Measurements from ENCODE around the gene HIC1.

The HIC1 gene

DNA sequence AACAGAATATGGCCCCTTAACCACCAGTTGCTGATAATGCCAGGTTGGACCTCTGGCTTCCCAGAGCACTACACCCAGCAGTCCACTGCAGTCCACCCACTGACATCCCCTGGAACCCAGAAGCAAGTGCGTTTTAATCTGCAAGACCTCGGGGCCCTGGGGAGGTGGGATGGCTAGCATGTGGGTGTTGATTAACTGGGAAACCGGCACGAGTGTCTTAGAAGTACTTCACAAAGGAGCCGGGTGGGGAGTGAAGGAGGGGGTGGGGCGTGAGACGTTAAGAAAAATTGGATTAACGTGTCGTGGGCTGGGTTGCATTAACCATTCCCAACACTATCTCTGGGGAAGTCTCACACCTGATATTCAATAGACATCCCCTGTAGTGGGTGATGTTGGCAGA is 6.1 kb upstream of the HIC1 start:
- DNase-seq, result no peak

DNA sequence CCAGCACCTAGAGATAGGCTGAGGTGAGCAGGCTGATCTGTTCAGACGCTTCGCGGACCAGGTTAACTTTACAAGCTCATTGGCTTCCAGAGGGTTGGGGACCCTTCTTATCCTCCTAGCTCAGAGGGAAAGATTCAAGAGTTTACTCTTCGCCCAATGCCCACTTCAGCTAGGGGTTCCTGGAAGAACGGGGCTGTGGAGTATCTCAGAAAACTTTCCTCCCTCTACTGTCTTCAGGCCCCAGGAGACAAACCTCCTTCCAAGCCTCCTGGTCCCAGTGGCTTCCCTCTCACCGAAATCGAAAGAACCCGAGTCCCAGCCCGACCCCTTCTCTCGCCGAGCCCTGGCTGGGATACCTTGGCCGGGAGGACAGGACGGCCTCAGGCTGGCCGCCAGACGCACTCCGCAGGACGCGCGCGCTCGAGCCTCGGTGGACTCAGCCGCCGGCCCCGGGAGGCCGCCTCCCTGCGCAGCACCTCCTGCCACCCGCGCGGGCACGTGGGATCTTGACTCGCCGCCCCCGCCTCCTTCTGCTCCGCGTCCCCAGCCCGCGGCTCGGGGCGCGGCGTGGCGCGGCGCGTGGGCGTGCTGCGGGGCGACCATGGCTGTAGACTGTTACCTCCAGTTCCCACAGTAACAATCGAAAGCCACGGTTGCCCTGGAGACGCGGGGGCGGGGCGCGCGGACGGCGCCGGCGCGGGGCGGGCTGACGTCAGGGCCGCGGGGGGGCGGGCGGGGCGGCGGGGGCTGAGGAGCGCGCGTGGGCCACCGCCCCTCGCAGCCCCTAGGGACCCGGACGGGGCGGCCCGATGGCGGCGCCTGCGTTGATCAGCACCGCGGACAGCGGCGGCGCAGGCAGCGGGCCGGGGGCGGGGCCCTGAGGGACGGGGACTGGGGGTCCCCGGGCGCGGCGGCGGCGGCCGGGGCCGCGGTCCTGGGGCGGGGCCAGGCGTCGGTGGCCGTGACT is 5.3 kb upstream of the HIC1 start:
- no peak for DNase-seq

DNA sequence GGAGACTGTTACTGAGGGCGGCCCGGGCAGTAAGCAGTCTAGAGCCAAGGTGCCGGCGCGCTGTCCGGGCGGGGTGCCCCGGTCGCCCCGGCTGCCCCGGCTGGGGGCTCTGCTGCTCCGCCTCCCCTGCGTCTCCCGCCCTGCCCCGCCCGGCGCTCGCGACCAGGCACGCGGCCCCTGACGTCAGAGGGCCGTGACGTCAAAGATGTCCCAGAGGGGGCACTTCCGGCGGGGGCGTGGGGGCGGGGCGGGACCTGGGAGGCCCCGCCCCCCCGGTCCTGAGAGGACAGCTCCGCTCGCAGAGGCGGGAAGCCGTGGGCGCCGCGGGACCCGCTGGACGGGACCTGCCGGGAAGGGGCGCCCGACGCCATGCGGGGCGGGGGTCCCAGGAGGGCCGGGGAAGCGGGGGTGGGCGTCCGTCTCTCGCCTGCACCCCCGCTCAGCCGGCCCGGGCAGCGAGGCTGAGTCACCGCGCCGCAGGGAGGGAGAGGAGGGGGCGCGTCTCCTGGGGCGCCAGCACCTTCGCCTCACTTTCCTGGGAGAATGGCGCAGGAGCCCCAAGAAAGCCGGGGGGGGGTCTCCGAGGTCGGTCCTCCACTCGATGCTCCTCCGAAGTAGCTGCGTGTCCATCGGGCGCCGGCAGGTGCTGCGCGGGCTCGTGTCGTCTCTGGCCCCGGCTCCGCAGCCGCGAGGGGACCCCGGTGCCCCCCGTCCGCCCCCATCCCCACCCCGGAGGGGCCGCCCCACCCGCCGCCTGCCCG is 4.4 kb upstream of the HIC1 start:
- DNase-seq, result no peak

DNA sequence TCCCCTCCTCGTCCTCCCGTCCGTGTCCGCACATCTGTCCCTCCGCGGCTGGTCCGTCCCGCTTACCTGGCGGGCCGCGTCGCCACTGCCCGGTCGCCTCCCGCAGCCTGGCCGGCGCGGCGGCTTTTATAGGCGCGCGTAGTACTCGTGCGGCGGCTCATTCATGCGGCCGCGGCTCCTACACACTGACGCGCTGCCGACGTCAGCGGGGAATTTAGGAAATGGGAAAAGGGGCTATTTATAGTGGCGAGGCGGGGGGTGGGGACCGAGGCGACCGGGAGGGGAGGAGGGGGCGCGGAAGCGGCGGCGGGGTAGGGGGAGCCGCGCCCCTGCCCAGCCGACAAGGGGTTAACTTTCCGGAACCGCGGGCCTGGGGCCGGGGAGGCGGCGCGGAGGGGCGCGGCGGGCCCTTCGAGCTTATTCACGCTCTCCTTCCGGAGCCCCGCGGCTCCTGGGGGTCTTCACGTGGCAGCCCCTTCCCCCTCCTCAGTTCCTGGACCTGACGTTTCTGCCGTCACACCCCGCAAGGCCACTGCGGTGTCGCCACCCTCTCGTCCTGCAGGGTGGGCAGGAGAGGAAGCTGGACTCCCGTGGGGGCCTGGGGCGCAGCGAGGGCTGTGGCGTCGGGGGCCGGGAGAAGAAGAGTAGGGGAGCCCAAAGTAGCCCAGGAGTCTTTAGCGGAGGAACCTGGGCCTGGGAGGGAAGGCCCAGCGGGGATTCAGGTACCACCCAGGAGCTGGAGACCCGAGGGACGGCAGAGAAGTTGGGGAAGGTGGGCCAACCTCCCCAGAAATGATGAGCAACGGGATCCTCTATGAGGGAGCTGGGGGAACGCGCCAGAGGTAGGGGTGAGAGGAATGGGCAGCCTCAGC is 3.6 kb upstream of the HIC1 start:
- no peak for DNase-seq

DNA sequence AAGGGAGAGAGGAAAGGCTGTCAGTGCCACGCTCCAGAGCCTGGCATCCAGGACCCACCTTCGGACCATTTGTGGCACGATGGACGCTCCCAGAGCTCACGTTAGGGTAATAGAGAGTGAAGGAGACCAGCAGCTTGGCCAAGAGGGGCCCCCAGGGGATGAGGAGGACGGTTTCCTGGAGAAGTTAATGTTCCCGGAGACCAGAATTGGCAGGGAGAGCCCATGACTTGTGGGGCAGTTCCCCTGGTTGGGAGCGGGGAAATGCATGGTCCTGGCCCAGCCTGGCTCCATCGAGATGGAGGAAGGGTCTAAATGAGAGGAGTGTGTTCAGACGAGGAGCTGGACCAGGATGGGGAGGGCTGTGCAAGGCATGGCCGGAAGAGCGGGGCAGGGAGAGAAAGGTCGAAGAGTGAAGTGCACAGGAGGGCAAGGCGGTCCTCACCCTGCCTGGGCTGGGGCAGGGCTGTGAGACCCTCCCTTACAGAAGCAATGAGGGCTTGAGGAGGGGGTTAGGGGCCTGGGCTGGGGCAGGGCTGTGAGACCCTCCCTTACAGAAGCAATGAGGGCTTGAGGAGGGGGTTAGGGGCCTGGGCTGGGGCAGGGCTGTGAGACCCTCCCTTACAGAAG is 2.9 kb upstream of the HIC1 start:
- no peak for DNase-seq

DNA sequence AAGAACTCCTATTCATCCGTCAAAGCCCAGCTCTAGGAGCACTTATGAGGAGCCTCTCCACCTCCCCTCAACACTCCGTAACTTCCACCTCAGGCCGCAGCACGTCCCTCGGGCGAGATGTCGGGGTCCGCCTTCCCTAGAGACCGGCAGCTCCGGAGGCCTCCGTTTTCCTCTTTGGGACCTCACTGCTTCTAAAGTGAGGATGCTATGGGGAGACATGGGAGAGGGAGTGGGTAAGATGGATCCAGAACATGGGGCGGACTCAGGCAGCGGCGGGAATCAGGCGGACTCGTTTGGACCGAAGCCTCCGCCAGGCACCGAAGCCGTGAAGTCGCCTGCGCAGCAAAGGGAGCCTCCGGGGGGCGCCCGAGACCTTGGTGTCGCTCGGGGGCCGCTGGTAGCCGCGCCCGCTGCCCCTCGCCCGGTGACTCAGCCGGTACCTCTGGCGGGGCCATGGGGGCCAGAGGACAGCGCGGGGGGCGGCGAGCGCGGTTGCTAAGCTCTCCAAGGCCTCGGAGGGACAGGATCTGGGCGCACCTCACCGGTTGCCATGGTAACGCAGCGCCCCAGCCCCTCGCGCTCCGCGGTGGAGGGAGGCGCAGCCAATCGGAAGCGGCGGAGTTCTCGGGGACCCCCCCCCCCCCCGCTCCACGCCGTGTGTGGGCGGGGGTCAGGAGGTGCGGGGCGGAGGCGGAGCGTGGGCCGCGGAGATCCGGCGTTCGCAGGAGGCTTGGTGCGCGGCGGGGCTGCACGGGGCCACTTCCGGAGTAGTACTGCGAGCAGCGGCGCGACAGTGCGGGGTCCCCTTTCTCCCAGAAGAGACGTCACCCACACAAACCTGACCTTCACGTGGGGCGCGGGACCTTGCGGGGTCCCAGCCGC is 1.3 kb upstream of the HIC1 start:
- no peak for DNase-seq

DNA sequence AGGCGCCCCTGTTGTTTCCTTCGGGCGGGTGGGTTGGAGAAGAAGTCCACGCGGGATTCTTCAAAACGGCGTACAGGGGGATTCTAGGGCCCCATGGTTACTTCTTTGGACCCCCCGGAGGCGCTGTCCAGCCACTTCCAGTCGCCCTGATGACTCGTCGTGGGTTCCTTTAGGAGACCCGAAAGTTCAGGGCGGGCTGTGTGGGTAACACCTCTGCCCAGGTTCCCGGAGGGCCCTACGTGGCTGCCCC is 716 bp upstream of the HIC1 start:
- no peak for DNase-seq

DNA sequence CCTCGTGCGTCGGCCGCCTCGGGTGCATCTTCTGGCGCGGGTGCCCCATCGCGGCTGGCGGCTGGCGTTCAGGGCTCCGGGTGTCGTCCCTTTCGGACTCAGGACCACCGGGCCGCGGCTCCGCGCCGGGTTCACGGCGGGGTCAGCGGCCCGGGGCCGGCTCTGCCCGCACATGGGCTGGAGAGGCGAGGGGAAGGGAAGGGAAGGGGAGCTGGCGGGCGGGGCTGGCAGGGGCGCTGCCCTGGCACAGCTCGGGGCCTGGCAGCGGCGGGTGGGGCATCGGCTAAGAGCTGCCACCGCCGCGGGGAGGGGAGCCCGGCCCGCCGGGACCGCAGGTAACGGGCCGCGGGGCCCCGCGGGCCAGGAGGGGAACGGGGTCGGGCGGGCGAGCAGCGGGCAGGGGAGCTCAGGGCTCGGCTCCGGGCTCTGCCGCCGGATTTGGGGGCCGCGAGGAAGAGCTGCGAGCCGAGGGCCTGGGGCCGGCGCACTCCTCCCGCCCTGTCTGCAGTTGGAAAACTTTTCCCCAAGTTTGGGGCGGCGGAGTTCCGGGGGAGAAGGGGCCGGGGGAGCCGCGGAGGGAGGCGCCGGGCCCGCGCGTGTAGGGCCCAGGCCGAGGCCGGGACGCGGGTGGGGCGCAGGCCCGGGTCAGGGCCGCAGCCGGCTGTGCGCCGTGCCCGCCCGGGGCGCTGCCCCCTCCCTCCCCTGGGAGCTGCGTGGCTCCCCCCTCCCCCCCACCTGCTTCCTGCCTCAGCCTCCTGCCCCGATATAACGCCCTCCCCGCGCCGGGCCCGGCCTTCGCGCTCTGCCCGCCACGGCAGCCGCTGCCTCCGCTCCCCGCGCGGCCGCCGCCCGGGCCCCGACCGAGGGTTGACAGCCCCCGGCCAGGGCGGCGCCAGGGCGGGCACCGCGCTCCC is 646 bp downstream of the HIC1 start:
- DNase-seq, result no peak

DNA sequence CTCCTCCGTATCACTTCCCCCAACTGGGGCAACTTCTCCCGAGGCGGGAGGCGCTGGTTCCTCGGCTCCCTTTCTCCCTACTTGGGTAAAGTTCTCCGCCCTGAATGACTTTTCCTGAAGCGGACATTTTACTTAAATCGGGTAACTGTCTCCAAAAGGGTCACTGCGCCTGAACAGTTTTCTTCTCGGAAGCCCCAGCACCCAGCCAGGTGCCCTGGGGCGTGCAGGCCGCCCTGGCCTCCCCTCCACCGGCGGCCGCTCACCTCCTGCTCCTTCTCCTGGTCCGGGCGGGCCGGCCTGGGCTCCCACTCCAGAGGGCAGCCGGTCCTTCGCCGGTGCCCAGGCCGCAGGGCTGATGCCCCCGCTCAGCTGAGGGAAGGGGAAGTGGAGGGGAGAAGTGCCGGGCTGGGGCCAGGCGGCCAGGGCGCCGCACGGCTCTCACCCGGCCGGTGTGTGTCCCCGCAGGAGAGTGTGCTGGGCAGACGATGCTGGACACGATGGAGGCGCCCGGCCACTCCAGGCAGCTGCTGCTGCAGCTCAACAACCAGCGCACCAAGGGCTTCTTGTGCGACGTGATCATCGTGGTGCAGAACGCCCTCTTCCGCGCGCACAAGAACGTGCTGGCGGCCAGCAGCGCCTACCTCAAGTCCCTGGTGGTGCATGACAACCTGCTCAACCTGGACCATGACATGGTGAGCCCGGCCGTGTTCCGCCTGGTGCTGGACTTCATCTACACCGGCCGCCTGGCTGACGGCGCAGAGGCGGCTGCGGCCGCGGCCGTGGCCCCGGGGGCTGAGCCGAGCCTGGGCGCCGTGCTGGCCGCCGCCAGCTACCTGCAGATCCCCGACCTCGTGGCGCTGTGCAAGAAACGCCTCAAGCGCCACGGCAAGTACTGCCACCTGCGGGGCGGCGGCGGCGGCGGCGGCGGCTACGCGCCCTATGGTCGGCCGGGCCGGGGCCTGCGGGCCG is 1.6 kb downstream of the HIC1 start:
- no peak for DNase-seq

DNA sequence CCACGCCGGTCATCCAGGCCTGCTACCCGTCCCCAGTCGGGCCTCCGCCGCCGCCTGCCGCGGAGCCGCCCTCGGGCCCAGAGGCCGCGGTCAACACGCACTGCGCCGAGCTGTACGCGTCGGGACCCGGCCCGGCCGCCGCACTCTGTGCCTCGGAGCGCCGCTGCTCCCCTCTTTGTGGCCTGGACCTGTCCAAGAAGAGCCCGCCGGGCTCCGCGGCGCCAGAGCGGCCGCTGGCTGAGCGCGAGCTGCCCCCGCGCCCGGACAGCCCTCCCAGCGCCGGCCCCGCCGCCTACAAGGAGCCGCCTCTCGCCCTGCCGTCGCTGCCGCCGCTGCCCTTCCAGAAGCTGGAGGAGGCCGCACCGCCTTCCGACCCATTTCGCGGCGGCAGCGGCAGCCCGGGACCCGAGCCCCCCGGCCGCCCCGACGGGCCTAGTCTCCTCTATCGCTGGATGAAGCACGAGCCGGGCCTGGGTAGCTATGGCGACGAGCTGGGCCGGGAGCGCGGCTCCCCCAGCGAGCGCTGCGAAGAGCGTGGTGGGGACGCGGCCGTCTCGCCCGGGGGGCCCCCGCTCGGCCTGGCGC is 2.4 kb downstream of the HIC1 start:
- no peak for DNase-seq

DNA sequence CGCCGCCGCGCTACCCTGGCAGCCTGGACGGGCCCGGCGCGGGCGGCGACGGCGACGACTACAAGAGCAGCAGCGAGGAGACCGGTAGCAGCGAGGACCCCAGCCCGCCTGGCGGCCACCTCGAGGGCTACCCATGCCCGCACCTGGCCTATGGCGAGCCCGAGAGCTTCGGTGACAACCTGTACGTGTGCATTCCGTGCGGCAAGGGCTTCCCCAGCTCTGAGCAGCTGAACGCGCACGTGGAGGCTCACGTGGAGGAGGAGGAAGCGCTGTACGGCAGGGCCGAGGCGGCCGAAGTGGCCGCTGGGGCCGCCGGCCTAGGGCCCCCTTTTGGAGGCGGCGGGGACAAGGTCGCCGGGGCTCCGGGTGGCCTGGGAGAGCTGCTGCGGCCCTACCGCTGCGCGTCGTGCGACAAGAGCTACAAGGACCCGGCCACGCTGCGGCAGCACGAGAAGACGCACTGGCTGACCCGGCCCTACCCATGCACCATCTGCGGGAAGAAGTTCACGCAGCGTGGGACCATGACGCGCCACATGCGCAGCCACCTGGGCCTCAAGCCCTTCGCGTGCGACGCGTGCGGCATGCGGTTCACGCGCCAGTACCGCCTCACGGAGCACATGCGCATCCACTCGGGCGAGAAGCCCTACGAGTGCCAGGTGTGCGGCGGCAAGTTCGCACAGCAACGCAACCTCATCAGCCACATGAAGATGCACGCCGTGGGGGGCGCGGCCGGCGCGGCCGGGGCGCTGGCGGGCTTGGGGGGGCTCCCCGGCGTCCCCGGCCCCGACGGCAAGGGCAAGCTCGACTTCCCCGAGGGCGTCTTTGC is 3.1 kb downstream of the HIC1 start:
- no peak for DNase-seq

DNA sequence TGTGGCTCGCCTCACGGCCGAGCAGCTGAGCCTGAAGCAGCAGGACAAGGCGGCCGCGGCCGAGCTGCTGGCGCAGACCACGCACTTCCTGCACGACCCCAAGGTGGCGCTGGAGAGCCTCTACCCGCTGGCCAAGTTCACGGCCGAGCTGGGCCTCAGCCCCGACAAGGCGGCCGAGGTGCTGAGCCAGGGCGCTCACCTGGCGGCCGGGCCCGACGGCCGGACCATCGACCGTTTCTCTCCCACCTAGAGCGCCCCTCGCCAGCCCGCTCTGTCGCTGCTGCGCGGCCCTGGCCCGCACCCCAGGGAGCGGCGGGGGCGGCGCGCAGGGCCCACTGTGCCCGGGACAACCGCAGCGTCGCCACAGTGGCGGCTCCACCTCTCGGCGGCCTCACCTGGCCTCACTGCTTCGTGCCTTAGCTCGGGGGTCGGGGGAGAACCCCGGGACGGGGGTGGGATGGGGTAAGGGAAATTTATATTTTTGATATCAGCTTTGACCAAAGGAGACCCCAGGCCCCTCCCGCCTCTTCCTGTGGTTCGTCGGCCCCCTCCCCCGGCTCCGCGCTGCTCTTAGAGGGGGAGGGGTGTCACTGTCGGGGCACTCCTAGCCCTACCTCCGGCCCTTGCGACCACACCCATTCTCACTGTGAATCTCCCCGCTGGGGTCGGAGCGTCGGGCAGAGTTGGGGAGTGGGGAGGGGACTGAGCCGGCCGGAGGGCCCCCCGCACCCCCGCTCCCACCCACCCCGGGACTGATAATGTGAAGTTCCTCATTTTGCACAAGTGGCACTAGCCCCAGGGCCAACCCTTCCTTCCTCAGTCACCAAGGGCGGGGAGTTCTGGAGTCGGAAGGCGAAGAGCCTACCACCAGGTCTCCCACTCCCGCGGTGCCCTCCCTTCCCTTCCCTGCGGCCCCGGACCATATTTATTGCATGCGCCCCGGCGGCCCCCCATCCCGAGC is 4.0 kb downstream of the HIC1 start:
- DNase-seq, result no peak

DNA sequence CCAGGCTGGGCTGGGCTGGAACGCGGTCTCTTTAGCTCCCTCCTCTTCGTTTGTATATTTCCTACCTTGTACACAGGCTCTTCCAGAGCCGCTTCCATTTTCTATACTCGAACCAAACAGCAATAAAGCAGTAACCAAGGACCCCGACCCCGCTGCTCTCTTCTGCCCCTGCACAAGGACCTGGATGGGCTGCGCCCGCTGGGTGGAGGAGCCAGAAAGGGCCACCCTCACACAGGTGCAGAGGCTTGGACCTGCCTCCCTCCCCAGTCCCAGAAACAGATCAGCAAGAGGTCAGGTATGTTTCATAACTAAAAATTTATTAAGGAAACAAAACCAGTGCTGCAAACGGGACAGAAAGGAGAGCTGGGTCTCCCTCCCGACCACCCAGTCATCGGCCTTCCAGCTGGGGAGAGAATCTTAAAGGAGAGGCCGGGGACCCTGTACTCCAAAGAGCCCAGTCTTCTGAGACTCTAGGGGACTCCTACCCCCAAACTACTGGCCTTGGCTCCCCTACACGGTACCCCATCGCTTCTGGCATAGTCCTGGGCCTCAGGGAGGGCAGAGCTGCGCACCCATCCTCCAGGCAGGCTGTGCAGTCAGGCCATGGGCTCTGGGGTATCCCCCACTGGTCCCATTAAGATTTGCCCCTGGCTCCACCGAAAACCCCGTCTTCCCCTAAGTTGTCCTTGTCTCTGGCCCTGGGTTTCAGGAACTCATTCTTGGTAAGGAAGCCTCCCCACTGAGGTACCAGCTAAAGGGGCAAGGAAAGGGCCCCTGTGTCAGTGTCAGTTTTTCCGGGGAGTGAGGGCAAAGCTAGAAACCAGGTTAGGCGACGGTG is 4.9 kb downstream of the HIC1 start:
- DNase-seq, result no peak

DNA sequence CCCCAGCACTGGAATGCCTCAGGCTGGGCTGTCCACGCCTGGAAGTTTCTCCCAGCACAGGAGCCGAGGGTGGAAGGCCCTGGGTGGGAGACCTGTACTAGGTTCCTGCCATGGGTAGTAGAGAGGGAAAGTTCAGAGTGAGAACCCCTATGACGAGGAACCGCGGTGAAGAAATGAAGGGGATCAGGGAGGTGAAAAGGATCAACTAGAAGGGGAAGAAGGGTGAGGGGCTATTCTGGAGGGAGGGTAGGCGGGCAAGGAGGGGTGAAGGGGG is 5.4 kb downstream of the HIC1 start:
- DNase-seq, result no peak

DNA sequence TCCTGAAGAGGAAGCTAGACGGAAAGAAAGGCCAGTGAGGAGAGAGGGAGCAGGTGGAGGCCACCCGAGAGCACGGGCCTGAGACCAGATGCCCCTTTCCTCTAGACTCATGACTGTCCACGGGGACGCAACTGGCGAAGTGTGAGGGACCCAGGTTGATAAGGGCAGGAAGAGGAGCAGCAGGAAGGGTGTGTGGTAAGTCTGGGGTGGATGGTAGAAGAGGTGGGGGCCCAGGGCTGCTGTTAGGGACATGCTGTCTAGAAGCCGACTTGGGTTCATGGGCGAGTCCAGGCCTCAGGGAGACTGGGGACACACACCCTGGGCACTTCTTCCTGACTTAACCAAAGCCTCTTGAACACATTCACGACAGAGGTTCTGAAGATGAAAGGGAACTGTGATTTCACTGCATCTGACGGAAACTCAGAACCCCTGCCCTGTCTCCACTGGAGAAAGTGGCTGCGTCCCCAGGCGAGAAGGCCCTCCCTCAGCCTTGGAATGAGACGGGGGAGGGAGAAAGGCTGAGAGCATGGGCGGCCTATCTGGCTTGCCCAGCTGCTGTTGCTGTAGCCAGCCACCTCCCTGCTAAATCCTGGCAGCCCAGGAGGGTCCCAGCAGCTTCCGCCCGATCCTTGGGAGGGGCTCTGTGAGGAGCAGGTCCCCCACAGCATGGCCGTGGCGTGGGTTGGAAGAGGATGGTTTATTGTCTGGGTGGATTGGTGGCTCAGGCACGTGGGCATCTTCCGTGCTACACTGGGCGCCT is 6.0 kb downstream of the HIC1 start:
- DNase-seq, result no peak

Data from DMS 273 treated with DMSO at 0.1 percent for 48 hours (cell line).